HTR-8/SVneo (cell line): ENCODE data around the gene TTC33.
A peak's percentile ranks its signal among the peaks of the same experiment; 100 is the strongest.
"Not testable (repeated sequence)": the region's sequence is repeated elsewhere in the genome, so short reads cannot be mapped to it uniquely, and the experiment has no call there.

Experiments
- DNase-seq: peaks from one replicate; pipeline ENCODE4 v3.0.0; 2011; ENCODE audit warnings: low spot score, mixed read lengths; ENCODE audit not compliant: insufficient read length
- FAIRE-seq: peaks from 2 replicates; lab custom pipeline; 2011; peaks lifted over from hg19 to GRCh38; lab: Jason Lieb, UNC

Gene TTC33

GRCh38 chr5:40623480-40624420 lies 132.0 kb downstream of the TTC33 start:
- peak; percentile 33 for FAIRE-seq
- DNase-seq: no peak

DNA sequence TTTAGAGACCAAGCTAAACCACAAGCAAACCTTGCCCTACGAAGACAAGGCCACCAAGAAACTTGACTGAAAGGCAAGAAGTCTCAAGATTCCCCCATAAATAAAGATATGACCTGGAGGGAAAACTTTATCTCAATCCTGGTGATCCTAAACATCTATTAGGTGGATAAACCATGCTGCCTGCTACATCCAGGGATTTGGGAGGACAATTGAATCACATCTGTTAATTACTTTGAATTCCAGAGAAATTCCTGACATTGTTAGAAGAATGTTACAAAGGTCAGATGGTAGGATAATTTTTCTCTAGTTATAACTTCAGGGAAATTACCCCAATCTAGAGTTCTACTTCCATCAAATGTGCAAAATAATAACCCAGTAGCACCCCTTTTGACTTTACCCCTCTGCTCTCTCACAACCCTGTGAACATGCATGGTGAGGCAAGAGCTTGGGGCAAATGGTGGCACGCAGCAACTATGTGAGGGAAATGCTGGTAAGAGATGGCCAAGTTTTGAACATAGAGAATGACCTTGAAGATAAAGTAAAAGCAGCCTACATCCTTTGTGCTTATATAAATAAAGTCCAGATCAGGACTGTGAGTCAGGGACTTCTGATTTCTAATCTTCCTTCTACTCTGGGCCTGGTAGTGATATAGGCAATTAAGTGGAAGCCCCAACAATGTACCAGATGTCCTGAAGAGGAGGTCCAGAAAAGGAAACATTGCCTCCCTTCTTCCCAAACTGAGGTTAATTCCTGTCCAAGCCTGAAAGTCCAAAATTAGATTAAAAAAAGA lies 133.1 kb downstream of the TTC33 start:
- DNase-seq (no peak), FAIRE-seq (no peak)

DNA sequence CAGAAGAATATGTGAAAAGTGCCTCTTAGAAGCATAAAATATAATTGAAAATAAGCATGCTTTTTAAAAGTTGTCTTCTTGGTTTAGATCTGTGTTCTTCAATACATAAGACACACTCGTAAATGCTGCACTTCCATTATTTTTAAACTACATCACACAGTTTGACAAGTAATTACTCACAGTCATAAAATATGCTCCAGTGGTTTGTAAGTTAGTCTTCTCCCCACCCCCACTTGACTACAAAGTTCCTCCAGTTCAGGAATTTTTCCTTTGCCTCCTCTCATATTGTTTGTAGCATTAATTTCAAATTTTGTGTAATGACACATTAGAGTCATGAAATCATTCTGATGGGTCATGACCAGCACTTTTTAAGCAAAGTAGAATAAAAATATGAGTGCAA lies 136.3 kb downstream of the TTC33 start:
- peak; percentile 37 for DNase-seq
- FAIRE-seq: peak; percentile 65

GRCh38 chr5:40618926-40619325 lies 136.8 kb downstream of the TTC33 start:
- FAIRE-seq (peak; percentile 92), DNase-seq (no peak)

- no peak for DNase-seq
- FAIRE-seq: no peak
Measured at GRCh38 chr5:40616781-40617180, 139.0 kb downstream of the TTC33 start.

- FAIRE-seq (peak; percentile 40), DNase-seq (peak; percentile 33)
Measured at GRCh38 chr5:40615586-40616170, 140.1 kb downstream of the TTC33 start.

DNA sequence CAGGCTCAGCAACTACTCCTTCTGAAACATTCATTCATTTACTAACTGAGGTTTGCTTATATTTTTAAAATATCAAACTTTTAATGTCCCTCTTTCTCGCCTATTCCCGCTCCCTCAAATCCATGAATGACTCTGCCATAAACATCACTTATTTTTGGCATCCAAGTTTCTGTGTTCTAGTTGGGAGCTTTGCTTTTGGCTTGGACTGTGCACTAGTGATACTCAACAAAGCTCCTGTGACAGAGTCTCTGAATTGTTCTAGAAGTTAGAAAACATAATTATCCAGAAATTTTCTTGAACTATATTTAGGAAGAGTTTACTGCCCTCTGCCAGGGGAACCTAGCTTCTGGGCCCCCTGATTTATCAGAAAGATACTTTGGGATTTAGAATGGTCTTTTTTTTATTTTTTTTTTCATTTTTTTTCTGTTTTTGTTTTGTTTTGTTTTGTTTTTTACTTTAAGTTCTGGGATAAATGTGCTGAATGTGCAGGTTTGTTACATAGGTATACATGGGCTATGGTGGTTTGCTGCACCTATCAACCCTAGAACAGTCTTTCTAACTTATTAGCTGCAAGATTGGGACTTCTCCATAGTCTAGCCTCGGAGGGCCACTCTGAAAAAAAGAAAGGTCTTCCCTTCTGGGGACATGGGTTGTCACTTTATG lies 140.7 kb downstream of the TTC33 start:
- FAIRE-seq (no peak), DNase-seq (no peak)

GRCh38 chr5:40614466-40614865 lies 141.3 kb downstream of the TTC33 start:
- FAIRE-seq (no peak), DNase-seq (no peak)

GRCh38 chr5:40607202-40607601 lies 148.6 kb downstream of the TTC33 start:
- DNase-seq (no peak), FAIRE-seq (no peak)

GRCh38 chr5:40606077-40606765 lies 149.5 kb downstream of the TTC33 start:
- FAIRE-seq (no peak), DNase-seq (no peak)

GRCh38 chr5:40605295-40605958 lies 150.3 kb downstream of the TTC33 start:
- DNase-seq: no peak
- no peak for FAIRE-seq

GRCh38 chr5:40603378-40603777 lies 152.4 kb downstream of the TTC33 start:
- FAIRE-seq: no peak
- DNase-seq: no peak

DNA sequence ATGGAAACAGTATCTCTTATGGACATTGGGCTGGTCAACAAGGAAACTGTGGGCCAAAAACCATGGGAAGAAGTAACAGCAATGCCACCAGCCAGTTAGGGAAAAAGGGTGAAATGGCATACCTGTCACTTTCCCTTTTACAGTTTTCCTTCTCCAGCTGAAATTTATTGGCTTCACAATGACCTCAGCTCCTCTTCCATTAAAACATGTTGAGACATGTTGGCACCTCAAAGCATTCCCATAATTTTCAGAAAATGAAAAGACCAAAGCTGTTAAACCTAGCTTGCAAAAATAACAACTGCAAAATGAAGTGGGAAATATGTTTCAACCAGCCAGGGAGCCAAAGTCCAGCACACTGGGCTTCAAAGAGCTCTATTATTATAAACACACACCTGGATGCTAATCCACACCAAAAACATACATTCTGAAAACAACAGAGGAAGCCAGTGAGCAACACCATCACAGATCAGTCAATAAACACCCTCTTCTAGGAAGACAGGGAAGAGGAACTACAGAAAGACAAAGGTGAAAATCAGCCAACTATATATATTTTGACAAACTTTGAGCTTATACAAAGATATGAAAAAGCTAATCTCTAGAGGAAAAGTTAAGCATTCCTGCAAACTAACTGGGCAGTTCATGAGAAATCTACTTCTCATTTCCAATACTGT lies 154.4 kb downstream of the TTC33 start:
- DNase-seq (no peak), FAIRE-seq (peak; percentile 51)

GRCh38 chr5:40600383-40600782 lies 155.4 kb downstream of the TTC33 start:
- no peak for DNase-seq
- FAIRE-seq: peak; percentile 54

DNA sequence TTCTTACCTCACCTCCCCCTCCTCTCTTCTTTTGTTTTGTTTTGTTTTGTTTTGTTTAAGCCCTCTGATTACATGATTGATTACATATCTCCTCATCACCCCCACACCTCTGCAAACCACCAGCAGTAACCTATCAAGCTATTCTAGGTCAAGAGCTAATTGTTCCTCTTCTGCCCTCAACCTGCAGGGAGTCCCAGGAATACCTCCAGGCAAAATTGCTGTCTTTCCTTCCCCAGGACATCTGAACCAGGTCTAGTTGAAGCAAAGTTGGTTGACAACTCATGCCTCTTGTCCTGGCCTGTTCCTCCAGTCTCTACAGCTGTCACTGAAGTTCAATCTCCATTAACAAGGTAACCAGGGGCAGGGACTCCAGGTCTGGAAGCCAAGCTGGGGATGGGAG lies 156.1 kb downstream of the TTC33 start:
- DNase-seq: no peak
- peak; percentile 66 for FAIRE-seq

DNA sequence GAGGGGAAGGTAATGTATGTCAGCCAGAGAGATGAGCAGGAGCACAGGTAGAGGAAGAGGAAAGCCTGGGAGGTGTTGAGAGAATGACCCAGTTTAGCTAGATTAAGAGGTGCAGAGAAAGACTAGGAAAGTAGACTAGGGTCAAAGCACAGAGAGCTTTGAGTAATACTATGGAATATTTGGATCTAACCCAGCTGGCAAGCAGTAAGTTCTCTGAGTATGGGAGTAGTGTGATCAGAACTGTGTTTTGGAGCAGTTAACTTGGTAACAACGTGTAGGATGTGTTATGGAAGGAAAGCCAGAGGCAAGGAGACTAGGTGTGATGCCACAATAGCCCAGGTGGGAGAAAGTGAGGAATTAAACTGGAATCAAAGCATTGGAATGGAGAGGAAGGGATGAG lies 160.9 kb downstream of the TTC33 start:
- DNase-seq: no peak
- FAIRE-seq: peak; percentile 33

DNA sequence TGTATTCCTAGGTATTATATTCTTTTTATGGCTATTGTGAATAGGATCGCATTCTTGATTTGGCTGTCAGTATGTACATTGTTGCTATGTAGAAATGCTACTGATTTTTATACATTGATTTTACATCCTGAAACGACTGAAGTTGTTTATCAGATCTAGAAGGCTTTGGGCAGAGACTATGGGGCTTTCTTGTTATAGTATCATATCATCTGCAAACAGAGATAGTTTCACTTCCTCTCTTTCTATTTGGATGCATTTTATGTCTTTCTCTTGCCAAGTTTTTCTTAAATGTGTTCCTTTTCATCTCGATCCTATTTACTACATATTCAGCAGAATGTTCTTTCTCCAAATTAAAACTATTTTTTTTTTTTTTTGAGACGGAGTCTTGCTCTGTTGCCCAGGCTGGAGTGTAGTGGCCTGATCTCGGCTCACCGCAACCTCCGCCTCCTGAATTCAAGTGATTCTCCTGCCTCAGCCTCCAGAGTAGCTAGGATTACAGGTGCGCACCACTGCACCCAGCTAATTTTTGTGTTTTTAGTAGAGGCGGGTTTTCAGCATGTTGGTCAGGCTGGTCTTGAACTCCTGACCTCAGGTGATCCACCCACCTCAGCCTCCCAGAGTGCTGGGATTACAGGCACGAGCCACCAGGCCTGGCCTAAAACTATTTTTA lies 163.9 kb downstream of the TTC33 start:
- FAIRE-seq, DNase-seq: not testable (repeated sequence)

- peak; percentile 69 for FAIRE-seq
- no peak for DNase-seq
Measured at GRCh38 chr5:40587376-40587775, 168.4 kb downstream of the TTC33 start.
